GM21381 (cell line): ENCODE measurements around the gene ART5.
"Not testable (repeated sequence)": the region's sequence is repeated elsewhere in the genome, so short reads cannot be mapped to it uniquely, and the experiment has no call there.

Experiments used
- ATAC-seq: cut with Tn5 transposase; IDR thresholded peaks from one replicate; pipeline ENCODE4 v1.9.1; 2021; ENCODE audit warnings: mild to moderate bottlenecking, moderate library complexity; ENCODE audit not compliant: unreplicated experiment

Gene ART5

GRCh38 chr11:3658252-3658651, 16.5 kb upstream of the ART5 start:
- ATAC-seq: no peak

GRCh38 chr11:3657331-3657730, 15.5 kb upstream of the ART5 start:
- not testable (repeated sequence) for ATAC-seq

GRCh38 chr11:3655547-3655946, 13.8 kb upstream of the ART5 start:
- ATAC-seq: no peak

- ATAC-seq: not testable (repeated sequence)
These were observed 10.7 kb upstream of the ART5 start for GRCh38 chr11:3652514-3652913.

GRCh38 chr11:3649374-3649773, 7.6 kb upstream of the ART5 start:
- ATAC-seq: not testable (repeated sequence)

GRCh38 chr11:3648843-3649242, 7.1 kb upstream of the ART5 start:
- not testable (repeated sequence) for ATAC-seq

GRCh38 chr11:3645552-3645951, 3.8 kb upstream of the ART5 start:
- no peak for ATAC-seq

GRCh38 chr11:3644817-3645235, 3.0 kb upstream of the ART5 start, which contains the start of gene ART1:
TSS of gene ART1 (plus strand) at chr11:3645128. CDS start at chr11:3659214, 14,086 bp downstream.
- no peak for ATAC-seq

GRCh38 chr11:3643102-3643546, 1.3 kb upstream of the ART5 start:
- ATAC-seq: not testable (repeated sequence)

- ATAC-seq: no peak
These were observed 519 bp upstream of the ART5 start for GRCh38 chr11:3642071-3642951.

GRCh38 chr11:3641191-3641590, 601 bp downstream of the ART5 start:
- no peak for ATAC-seq

- no peak for ATAC-seq
These were observed 2.0 kb downstream of the ART5 start for GRCh38 chr11:3639841-3640240.

- ATAC-seq: no peak
These were observed 3.3 kb downstream of the ART5 start for GRCh38 chr11:3638513-3638912.

- no peak for ATAC-seq
These were observed 4.6 kb downstream of the ART5 start for GRCh38 chr11:3637201-3637600.

GRCh38 chr11:3635641-3636375, 6.0 kb downstream of the ART5 start:
- ATAC-seq: no peak

GRCh38 chr11:3632070-3632660, 9.6 kb downstream of the ART5 start:
- no peak for ATAC-seq

GRCh38 chr11:3631331-3631730, 10.5 kb downstream of the ART5 start:
- no peak for ATAC-seq

- ATAC-seq: no peak
These were observed 14.5 kb downstream of the ART5 start for GRCh38 chr11:3627291-3627690.

GRCh38 chr11:3626250-3626960, 15.4 kb downstream of the ART5 start:
- ATAC-seq: no peak

GRCh38 chr11:3623767-3624458, 17.9 kb downstream of the ART5 start:
- no peak for ATAC-seq
